GM08714 (cell line): ENCODE measurements around the gene HHATL.
"Not testable (repeated sequence)": the region's sequence is repeated elsewhere in the genome, so short reads cannot be mapped to it uniquely, and the experiment has no call there.

Experiments used
- H3K4me3 ChIP-seq: fragments of 200-500 bp; sonication (Bioruptor generic); 2 replicates; pipeline ENCODE4 v1.5.1; 2014; ENCODE audit warnings: mild to moderate bottlenecking, low read length, inconsistent platforms
- ZNF274 ChIP-seq: IDR thresholded peaks from 2 replicates; pipeline ENCODE4 v1.6.1; 2012; ENCODE audit warnings: mild to moderate bottlenecking, low read depth, low read length

The HHATL gene

GRCh38 chr3:42730294-42730693 lies 27.7 kb upstream of the HHATL start:
- TF ChIP-seq ZNF274: no peak
- H3K4me3 ChIP-seq: no peak overlapping the region

GRCh38 chr3:42729404-42730145 lies 27.0 kb upstream of the HHATL start:
- H3K4me3 ChIP-seq: no peak overlapping the region
- no peak for TF ChIP-seq ZNF274

- TF ChIP-seq ZNF274: no peak
Observed at GRCh38 chr3:42728668-42729364, 26.2 kb upstream of the HHATL start.

GRCh38 chr3:42728056-42728455 lies 25.5 kb upstream of the HHATL start:
- no peak for TF ChIP-seq ZNF274
- H3K4me3 ChIP-seq: no peak overlapping the region

More at GRCh38 chr3:42728668-42729364, 26.2 kb upstream of the HHATL start:
- H3K4me3 ChIP-seq: no peak overlapping the region

GRCh38 chr3:42725454-42725853 lies 22.9 kb upstream of the HHATL start:
- TF ChIP-seq ZNF274: no peak
- H3K4me3 ChIP-seq: no peak overlapping the region

GRCh38 chr3:42723219-42723618 lies 20.6 kb upstream of the HHATL start:
- no peak overlapping the region for H3K4me3 ChIP-seq
- no peak for TF ChIP-seq ZNF274

GRCh38 chr3:42722442-42722841 lies 19.8 kb upstream of the HHATL start:
- not testable (repeated sequence) for H3K4me3 ChIP-seq

- H3K4me3 ChIP-seq: no peak overlapping the region
- no peak for TF ChIP-seq ZNF274
Observed at GRCh38 chr3:42721690-42722089, 19.1 kb upstream of the HHATL start.

GRCh38 chr3:42720126-42720525 lies 17.5 kb upstream of the HHATL start:
- TF ChIP-seq ZNF274: no peak

GRCh38 chr3:42719002-42719401 lies 16.4 kb upstream of the HHATL start:
- TF ChIP-seq ZNF274: no peak
- H3K4me3 ChIP-seq: no peak overlapping the region

More at GRCh38 chr3:42720126-42720525, 17.5 kb upstream of the HHATL start:
- no peak overlapping the region for H3K4me3 ChIP-seq

- no peak for TF ChIP-seq ZNF274
- H3K4me3 ChIP-seq: no peak overlapping the region
Observed at GRCh38 chr3:42718338-42718737, 15.7 kb upstream of the HHATL start.

GRCh38 chr3:42717306-42717705 lies 14.7 kb upstream of the HHATL start:
- TF ChIP-seq ZNF274: no peak
- H3K4me3 ChIP-seq: no peak overlapping the region

GRCh38 chr3:42714171-42714852 lies 11.7 kb upstream of the HHATL start:
- no peak for TF ChIP-seq ZNF274

GRCh38 chr3:42713747-42714146 lies 11.1 kb upstream of the HHATL start:
- no peak for TF ChIP-seq ZNF274
- H3K4me3 ChIP-seq: no peak overlapping the region

More at GRCh38 chr3:42714171-42714852, 11.7 kb upstream of the HHATL start:
- H3K4me3 ChIP-seq: no peak overlapping the region

- H3K4me3 ChIP-seq: no peak overlapping the region
- no peak for TF ChIP-seq ZNF274
Observed at GRCh38 chr3:42712688-42713372, 10.2 kb upstream of the HHATL start.
